HG02678 (cell line): ENCODE data around the gene FANCD2.
A peak's percentile ranks its signal among the peaks of the same experiment; 100 is the strongest.
"Not testable (repeated sequence)": the region's sequence is repeated elsewhere in the genome, so short reads cannot be mapped to it uniquely, and the experiment has no call there.

Source experiments
- ATAC-seq: cut with Tn5 transposase; IDR thresholded peaks from one replicate; pipeline ENCODE4 v1.9.1; 2021; ENCODE audit warnings: mild to moderate bottlenecking, moderate library complexity; ENCODE audit not compliant: unreplicated experiment

Gene FANCD2

DNA sequence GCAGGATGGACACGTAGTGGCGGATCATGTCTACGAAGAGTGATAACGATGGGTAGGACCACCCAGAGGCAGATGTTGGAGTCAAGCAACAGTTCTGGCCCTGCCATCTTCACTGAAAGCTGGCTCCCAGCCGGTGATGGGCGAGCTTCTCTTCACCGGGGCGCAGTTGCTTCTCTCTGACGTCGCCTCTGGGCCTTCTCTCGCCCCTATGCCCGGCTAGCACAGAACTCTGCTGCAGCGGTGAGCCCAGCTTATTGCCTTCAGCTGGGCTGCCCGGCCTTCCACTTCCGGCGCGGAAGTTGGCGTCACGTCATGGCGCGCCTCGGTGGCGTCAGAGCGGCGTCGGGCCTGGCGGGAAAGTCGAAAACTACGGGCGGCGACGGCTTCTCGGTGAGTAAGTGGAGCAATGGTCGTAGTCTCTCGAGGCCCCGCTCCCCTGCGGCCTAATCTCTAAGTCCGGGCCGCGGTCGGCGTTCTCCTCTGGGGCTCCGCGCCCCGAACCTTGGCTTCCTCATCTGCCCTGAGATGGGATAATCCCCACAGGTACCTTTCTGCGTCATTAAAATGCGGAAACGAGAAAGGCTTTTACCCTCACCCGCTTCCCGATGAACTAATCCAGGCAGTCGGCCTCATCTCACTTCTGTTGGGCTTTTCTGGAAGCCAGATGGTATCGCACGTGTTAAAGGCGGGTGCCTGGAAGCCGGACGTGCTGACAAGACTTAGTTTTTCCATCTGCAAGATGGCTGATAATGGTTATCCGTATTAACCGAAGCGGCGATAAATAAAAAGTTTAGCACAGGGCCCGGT is at the start of gene FANCD2:
TSS of gene FANCD2 (plus strand) at position 354 of the 807 bp plus-strand sequence. CDS start 2,221 bp downstream, outside the sequence.
- peak; percentile 94 for ATAC-seq

DNA sequence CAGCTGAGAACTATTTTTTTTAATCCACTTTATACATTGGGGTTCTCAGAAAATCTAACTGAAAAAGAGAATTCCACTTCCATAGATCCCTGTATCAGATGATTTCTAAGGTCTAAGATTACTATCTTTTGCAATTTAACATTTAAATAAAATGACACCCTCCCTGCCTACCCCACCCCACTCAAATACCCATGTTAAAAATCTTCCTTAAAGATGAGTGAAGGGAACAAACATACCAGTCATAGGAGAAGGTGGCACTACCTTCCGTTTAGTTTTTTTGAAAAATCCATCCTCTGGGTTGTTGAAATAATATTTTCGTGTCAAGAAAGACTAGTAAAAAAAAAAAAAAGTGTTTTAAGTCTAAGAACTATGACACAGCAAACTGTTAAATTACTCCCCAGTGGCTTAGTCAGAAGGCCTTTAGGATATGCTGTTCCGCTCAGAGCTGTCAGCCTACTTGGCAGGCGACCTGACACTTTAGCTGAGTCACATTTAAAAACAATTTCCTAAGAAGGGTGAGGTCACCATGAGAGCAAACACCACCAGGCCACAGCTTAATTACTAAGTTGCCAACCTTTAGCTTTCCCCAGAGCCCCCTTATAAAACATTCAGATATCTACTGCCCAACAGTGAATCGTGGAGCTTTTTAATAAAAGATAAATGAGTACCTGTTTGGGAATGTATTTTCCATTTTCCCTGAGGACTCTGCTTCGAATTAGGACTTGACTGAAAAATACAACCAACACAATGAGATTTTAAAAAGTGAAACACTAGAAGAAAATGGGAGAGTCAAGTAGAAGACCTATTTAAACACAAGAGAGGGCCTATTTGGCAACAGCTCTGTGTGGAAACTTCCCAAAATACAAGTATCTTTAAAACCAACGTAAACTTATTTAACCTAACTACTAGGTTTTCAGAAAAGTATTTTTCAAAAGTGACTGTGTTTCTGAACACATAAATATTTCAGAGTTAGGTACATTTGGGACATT is 49.2 kb upstream of the FANCD2 start:
- no peak for ATAC-seq

GRCh38 chr3:9978710-9979305 is 47.4 kb upstream of the FANCD2 start:
- no peak for ATAC-seq

GRCh38 chr3:9980251-9980650 is 46.0 kb upstream of the FANCD2 start:
- ATAC-seq, result no peak

DNA sequence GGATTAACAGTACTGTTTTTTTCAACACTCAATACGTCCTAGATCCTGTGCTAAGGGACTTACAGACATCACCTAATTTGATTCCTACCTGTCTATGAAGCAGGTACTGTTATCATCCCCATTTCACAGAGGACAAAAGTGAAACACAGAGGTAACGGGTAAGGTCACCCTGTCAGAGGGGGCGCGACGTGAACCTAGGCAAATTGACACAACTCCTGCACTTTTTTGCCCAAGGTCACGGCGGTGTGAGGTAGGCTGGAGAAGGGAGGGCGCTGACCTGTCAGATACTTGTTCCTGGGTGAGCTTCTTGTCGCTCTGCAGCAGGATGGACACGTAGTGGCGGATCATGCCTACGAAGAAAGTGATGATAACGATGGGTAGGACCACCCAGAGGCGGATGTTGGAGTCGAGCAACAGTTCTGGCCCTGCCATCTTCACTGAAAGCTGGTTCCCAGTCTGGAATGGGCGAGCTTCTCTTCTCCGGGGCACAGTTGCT is 40.0 kb upstream of the FANCD2 start:
- peak; percentile 28 for ATAC-seq

DNA sequence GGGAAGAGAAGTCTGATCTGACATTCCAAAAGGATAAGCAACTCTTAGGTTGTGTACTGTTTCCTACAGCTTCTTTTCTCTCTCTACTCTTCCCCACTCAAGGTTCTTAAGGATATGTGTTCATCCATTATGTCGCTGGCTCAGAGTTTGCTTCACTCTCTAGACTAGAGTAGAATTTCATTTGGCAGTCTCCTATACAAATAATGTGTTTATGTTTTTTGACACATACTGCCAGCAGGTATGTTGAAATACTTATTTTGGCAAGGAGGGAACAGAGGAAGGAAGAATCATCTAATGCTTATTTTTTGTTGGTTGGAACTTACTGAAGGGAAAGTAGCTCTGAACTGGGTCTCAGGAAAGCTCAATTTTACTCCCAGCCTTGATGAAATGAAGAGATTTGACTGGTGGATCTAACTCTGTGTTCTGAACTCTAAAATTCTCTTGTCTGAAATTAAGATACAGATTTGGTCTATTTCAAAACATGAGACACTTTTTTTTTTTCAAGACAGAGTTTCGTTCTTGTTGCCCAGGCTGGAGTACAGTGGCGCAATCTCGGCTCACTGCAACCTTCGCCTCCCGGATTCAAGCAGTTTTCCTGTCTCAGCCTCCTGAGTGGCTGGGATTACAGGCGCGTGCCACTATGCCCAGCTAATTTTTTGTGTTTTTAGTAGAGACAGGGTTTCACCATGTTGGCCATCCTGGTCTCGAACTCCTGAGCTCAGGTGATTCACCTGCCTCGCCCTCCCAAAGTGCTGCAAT is 32.0 kb upstream of the FANCD2 start:
- no peak for ATAC-seq

DNA sequence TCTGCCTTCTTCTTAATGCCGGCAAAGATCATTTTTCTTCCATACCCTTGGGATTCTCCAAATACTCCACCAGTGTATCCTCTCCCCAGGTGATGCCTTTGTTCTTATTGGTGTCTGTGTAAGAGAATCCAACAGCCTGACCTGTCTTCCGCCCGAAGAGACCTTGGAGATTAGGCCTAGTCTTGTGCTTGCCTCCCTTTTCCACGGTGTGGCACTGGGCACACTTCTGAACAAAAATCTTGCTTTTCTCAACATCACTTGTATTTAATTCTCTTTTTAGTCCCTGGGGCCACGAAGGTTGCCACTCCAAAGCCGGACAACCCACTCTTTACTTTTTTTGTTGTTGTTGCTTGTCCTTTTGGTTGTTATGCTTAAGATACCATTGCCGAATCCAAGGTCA is 25.6 kb upstream of the FANCD2 start:
- ATAC-seq, result no peak

GRCh38 chr3:10002951-10003350 is 23.3 kb upstream of the FANCD2 start:
- ATAC-seq, result no peak

- ATAC-seq, result no peak
These were observed 21.7 kb upstream of the FANCD2 start for GRCh38 chr3:10004506-10004905.

DNA sequence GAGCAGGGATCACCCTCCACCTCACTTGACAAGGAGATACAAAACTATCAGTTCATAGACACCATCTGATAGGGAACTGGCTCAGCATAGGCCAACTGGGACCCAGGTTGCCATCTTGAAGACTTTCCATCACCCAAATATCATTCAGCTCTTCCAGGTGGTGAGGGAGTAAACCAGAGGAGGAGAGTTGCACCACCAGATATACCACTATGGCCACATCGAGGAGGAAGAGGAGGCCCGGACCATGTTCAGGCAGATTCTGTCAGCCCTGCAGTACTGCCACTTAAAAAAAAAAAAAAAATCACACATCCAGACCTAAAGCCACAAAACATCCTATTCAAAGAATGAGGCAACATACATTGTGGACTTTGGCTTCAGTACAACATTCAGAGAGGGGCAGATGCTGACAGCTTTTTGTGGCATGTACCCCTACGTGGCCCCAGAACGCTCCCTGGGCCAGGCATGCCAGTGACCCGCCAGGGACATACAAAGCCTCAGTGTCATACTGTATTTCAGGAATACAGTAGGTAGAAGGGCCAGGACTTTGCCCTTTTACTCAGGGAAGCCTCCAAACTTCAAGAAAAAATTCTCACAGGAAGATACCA is 21.2 kb upstream of the FANCD2 start:
- ATAC-seq, result no peak

DNA sequence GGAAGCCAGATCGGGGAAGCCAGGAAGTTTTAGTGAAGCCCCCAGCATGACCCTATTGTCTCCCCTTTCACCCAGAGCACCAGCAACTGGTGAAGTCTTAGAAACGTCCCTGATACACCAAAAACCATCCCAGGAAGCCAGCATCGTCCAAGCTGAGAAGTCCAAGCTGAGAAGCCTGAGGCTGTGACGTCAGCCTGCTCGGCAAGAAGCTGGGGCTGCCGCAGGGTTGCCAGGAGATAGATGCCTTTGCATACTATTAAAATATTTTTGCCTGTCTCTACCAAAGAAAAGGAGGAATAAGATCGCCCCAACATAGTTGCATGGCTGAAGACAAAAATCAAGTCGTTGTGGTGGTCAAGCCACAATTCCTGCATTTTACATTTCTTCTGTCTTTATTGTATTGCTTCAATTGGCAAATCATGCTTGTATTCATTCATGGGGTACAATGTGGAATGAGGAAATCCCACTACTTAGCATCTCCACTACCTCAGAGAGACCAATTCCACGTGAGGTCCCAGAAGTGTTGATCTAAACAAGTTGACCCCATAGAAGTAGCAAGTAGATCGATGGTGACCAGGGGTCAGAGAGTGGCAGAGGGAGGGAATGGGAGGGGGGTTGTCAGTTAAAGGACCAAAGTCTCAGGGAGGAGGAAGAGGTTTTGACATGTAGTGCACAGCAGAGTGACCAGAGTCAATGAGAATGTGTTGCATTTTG is 20.0 kb upstream of the FANCD2 start:
- ATAC-seq, result no peak

- no peak for ATAC-seq
These were observed 19.5 kb upstream of the FANCD2 start for GRCh38 chr3:10006762-10007090.

- ATAC-seq, result no peak
These were observed 19.0 kb upstream of the FANCD2 start for GRCh38 chr3:10007126-10007782.

- ATAC-seq, result not testable (repeated sequence)
These were observed 18.0 kb upstream of the FANCD2 start for GRCh38 chr3:10008216-10008587.

DNA sequence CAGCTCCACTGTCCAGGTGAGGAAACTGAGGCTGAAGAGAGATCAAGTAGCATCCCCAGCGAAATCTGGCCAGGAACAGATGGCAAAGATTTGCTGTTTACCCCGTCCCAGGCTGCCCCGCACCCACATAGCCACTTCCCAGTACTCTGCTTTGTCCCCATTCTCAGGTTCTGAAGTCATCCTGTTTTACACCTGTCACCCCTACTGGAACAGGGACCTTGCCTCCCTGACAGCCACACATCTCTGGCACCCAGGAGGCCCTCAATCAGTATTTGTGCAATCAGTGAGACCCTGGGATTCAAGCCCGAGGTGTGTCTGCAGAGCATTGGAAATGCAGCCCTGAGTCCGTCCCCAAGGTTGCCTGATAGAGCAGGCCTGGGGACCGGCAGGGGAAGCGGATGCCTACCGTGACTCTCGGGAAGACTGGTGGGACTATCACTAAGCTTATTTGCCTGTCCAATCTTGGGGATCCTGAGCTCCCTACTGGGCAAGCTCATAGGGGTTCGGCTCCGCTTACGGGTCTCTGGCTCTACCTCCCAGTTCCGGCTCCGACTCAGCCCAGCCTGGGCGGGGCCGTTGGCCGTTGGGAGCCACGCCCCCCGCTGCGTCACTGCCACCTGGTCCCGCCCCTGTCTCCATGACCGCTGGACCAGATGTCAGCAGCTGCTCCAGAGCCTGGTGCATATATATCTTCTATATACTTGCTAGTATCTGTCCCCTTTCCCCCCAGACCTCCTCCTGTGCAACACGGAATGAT is 17.5 kb upstream of the FANCD2 start:
- peak; percentile 61 for ATAC-seq

DNA sequence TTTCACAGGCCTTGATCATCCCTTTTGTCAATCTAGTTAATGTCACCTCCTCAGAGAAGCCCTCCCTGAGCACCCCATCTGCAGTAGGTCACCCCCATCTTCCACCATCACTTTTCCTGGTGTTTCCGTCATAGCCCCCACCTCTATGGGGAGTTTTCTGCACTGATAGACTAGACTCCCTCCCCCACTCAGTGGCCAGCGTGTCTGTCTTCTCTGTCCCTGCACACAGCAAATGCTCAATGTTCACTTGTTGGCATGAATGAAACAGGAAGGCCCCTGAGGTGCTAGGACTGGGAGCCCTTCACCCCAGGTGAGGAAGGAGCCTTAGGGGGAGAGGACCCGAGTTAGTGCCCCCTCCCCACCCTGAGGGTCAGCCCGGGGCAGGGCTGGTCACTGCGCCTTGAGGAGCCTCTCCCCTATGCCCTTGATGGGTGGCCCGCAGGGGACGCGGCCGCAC is 15.8 kb upstream of the FANCD2 start:
- ATAC-seq, result no peak

- peak; percentile 92 for ATAC-seq
These were observed 15.3 kb upstream of the FANCD2 start for GRCh38 chr3:10010878-10011465.

DNA sequence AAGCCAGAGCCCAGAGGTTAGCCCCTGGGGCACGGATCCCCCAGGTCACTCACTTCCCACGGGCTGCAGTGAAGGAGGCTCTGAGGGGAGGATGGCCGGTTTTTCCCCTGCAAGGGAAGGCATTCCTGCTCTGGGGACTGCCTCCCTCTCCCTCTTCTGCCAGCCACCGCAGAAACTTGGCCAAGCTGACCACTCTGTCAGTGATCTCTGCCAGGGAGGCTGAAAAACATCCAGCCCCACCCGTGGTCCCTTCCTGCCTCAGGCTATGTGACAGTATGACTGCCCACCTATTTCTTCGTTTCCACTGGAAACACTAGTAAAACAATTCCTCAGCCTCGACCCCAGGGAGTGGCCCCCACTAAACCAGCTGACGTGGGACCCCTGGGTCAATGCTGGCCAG is 14.6 kb upstream of the FANCD2 start:
- ATAC-seq, result no peak
